ENCODE results near the gene NME7. TPM values are rescaled to one million over a fixed set of nuclear protein-coding genes. Genes with fewer than 3 reads are reported as not detected.

The NME7 gene
- total RNA-seq, 1 experiment from 2014 or later: 21.8 TPM

- Histone ChIP-seq H4K20me1 (ENCODE audit: insufficient read depth) (no peaks in the 10 kb centered on the region), H3K4me3 (replicated peaks in 1 of 2; ENCODE audit: low read depth in 1 of 2, low read length in 2 of 2) (no peak overlapping the region), H3K27me3 (ENCODE audit: insufficient read depth, low read length) (no peaks in the 10 kb centered on the region), H3K4me1 (ENCODE audit: control insufficient read depth in 1 of 2, insufficient read depth in 2 of 2, low read length in 2 of 2) (no peaks in the 10 kb centered on the region), H3K9me3 (ENCODE audit: control insufficient read depth in 1 of 2, insufficient read depth in 1 of 2, low read depth in 1 of 2, low read length in 2 of 2) (no peaks in the 10 kb centered on the region), H3K9me2 (ENCODE audit: insufficient read depth) (no peaks in the 10 kb centered on the region), H3K4me2 (ENCODE audit: low read length) (no peak overlapping the region), H2AFZ (ENCODE audit: low read depth, low read length, poor library complexity, severe bottlenecking) (no peak overlapping the region), H3K79me2 (ENCODE audit: insufficient read depth, low read length) (no peaks in the 10 kb centered on the region), H3K27ac (ENCODE audit: low read depth, low read length) (no peak overlapping the region), H3K36me3 (ENCODE audit: control insufficient read depth in 1 of 2, insufficient read depth in 2 of 2, low read length in 2 of 2) (no peaks in the 10 kb centered on the region), H3K9ac (ENCODE audit: low read length) (no peak overlapping the region)
- ChIA-PET CTCF (no interaction called here), RAD21 (ENCODE audit: low non-redundant PET in 1 of 2, low total read pairs in 2 of 2, uncharacterized antibody in 2 of 2, unreplicated experiment in 2 of 2) (no interaction called here), POLR2A (no interaction called here)
- ATAC-seq (no peak), DNase-seq (ENCODE audit: low read depth, low spot score) (no peak)
- intact Hi-C loops (cut with micrococcal nuclease): no loop called here
- BruUV-seq (replicated peaks): no TSS peak
- no peak for TF ChIP-seq POLR2AphosphoS5 (IDR thresholded peaks at IDR 0.05; ENCODE audit: low read depth, low read length)
- TF ChIP-seq EZH2 (IDR thresholded peaks at IDR 0.05): no peak
- no peak for TF ChIP-seq EZH2phosphoT487 (IDR thresholded peaks at IDR 0.05; ENCODE audit: borderline replicate concordance)
- TF ChIP-seq ZBTB33 (IDR thresholded peaks at IDR 0.05; ENCODE audit: extremely low read depth, insufficient replicate concordance, low read length): no peak
- TF ChIP-seq YY1 (IDR thresholded peaks at IDR 0.05; ENCODE audit: extremely low read depth, insufficient replicate concordance, low read depth, low read length): no peak
- TF ChIP-seq POLR2A (IDR thresholded peaks at IDR 0.05; ENCODE audit: borderline replicate concordance, extremely low read depth, insufficient read depth, insufficient read length): no peak
- TF ChIP-seq TCF7L2 (IDR thresholded peaks at IDR 0.05; ENCODE audit: borderline replicate concordance, extremely low read depth, insufficient read depth, insufficient read length): no peak
- no peak for TF ChIP-seq ATF3 (IDR thresholded peaks at IDR 0.05)
- no peak for TF ChIP-seq CEBPB (IDR thresholded peaks at IDR 0.05; ENCODE audit: low read depth)
- TF ChIP-seq SRF (IDR thresholded peaks at IDR 0.05; ENCODE audit: low read depth): no peak
- TF ChIP-seq EGR1 (IDR thresholded peaks at IDR 0.05; ENCODE audit: low read depth): no peak
- TF ChIP-seq ELF1 (IDR thresholded peaks at IDR 0.05; ENCODE audit: borderline replicate concordance, low read depth): no peak
- TF ChIP-seq JUND (IDR thresholded peaks at IDR 0.05): no peak
- TF ChIP-seq CBX3 (IDR thresholded peaks at IDR 0.05; ENCODE audit: low read depth): no peak
- no peak for TF ChIP-seq REST (IDR thresholded peaks at IDR 0.05; ENCODE audit: low read depth)
- no peak for TF ChIP-seq FOSL1 (IDR thresholded peaks at IDR 0.05; ENCODE audit: low read depth)
Observed at GRCh38 chr1:169214598-169214997, 153.0 kb downstream of the NME7 start.
